Activated CD8-positive, alpha-beta memory T cell treated with anti-CD3 and anti-CD28 coated beads for 1 hour (primary cell): ENCODE measurements around the gene CLSTN2.

ENCODE experiments used
- DNase-seq, 2 donors: peaks; one replicate each; pipeline ENCODE4 v3.0.0-alpha.2; 2020; ENCODE audit warnings: low read depth in 1 of 2; ENCODE audit errors: extremely low read depth in 1 of 2

Gene CLSTN2

GRCh38 chr3:140470211-140470610 lies 535.2 kb downstream of the CLSTN2 start:
- no peak for DNase-seq

GRCh38 chr3:140470962-140471361 lies 536.0 kb downstream of the CLSTN2 start:
- DNase-seq = no peak

DNA sequence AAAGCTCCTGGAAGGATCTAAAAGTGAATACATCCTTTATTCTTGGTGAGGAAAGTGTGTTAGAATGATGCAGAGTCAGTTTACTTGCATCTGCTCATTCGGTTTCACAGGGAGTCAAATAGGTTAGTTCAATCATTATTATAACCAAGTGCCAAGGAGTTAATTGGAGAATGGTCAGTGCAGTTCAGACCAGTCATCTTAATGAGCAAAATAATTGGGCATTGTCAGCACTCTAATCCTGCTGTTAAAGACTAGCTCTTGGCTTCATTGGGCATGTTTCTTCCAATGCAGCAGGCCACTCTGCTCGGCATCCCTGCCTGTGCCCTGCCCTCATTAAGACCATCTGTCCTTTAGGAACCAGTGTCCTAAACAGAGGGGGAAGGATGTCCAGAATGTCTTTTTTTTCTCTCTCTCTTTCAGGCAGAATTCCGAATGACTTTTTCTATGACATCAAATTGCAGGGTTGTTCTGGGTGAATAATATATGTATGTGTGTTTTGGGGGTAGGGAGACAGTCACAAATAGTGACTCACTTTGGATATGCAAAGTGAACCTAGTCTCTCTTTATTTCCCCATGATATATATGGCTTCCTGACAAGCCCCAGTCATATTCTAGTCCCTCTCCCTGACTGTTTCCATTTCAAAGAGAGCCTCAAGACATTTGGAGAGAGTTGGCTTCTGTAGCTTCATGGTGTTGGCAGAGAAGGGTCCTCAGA lies 537.5 kb downstream of the CLSTN2 start:
- DNase-seq = no peak

- no peak for DNase-seq
Measured at GRCh38 chr3:140487566-140487965, 552.6 kb downstream of the CLSTN2 start.

- DNase-seq = no peak
Measured at GRCh38 chr3:140493271-140493670, 558.3 kb downstream of the CLSTN2 start.

DNA sequence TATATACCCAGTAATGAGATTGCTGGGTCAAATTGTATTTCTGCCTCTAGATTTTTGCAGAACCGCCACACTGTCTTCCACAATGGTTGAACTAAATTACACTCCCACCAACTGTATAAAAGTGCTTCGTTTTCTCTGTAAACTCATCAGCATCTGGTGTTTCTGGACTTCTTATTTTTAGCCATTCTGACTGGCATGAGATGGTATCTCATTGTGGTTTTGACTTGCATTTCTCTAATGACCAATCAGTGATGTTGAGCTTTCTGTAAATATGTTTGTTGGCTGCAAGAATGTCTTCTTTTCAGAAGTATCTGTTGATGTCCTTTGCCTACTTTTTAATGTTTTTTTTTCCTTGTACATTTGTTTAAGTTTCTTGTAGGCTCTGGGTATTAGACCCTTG lies 560.0 kb downstream of the CLSTN2 start:
- no peak for DNase-seq

- no peak for DNase-seq
Measured at GRCh38 chr3:140497331-140497730, 562.3 kb downstream of the CLSTN2 start.

GRCh38 chr3:140499114-140499757 lies 564.3 kb downstream of the CLSTN2 start:
- DNase-seq = no peak

DNA sequence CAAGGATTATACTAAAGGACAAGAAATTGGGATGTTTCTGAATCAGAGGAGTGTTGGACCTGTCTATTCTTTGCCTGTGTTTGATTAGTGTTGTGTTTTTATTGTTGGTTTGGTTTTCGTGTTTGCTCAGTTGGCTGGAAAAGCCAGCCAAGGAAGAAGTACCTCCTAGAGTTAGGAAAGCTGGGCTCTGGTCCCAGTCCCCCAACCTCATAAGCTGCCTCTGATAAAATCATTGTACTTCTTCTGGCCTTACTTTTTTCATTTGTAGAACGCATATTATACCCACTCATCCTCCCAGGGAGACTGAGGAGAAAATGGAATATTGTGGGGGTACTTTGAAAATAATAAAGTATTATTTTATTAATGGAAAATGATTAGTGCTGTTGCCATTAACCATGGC lies 565.5 kb downstream of the CLSTN2 start:
- no peak for DNase-seq

GRCh38 chr3:140501061-140501769 lies 566.2 kb downstream of the CLSTN2 start:
- DNase-seq = no peak

DNA sequence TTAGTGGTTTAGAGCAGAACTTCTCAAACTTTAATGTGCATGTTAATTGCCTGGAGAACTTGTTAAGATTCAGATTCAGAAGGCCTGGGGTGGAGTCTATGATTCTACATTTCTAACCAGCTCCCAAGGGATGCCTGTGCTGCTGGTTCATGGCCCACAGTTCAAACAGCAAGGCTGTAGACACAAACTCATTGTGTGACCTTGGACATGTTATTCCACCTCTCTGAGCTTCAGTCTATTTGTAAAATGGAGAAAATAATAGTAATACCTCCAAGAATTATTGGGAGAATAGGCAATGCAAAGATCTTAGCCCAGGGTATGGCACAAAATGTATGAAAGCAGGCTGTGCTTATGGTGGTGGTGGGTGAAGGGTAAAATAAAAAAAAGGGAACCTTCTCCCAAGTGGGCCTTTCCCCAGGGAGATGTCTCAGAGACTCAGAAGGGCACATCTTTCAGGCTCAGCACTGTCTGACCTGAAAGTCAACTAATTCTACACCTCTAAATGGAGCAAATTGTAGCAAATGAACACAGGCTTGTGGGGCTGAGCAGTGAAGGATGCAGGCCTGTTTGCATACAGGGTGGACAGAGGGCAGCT lies 566.9 kb downstream of the CLSTN2 start:
- no peak for DNase-seq

DNA sequence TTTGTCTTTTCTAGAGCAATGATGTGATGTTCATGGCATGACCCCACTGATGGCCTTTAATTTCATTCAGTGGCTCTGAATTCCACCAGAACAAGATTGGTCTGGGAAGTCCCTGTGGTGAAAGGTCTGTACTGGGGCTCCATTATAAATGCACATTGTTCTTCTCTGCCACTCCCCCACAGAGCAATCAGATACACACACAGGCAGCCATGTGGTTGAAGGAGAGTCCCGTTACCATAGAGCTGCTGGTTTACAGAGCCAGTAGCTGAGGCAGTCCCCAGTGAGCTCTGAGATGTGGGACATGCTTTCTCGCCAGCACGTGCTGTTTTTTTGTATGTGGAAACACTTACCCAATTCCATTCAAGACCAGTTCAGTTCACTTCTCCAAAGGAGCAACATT lies 570.2 kb downstream of the CLSTN2 start:
- no peak for DNase-seq

GRCh38 chr3:140505876-140506275 lies 570.9 kb downstream of the CLSTN2 start:
- no peak for DNase-seq

GRCh38 chr3:140508550-140508949 lies 573.6 kb downstream of the CLSTN2 start:
- DNase-seq = no peak

DNA sequence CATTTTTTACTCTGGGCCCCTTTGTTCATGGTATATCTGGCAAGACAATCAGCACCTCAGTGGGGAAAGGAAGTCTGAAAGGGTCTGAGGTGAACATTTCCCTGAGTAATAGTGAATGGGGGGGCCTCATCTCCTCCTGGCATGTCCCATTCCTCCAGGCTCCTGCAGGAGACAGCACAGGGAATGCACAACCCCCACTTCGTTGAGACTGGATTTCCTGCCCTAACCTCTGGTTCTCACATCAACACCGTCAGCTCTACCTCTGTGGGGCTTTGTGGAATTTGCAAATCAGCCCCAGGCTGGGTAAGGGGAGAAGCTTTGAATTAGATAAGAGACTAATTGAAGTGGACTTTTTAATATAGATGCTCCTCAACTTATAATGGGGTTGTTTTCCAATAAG lies 574.5 kb downstream of the CLSTN2 start:
- DNase-seq = no peak

DNA sequence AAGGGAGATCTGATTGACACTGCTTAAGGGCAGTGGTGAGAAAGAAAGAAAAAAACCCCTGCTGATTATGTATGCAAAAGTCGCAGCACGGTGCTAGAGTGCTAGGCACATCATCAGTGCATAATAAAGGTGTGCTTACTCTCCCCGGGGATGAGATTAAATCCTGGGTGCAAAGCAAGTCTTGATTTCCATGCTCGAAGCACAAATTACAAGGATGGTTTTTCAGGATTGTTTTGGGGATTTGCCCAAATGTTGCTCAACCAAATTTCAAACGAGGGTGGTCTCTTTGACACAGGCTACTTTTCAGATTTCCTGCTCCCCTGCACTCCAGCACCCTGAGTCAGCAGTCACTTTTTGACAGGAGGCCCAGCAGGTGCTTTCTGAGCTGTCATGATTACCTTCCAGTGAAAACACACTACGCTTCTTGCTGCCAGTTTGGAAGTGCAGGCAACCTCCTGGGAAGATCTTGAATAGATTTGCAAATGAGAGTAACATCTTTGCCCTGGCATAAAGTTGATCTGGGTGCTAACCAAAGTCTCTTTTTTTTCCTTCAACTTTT lies 575.4 kb downstream of the CLSTN2 start:
- DNase-seq = no peak

DNA sequence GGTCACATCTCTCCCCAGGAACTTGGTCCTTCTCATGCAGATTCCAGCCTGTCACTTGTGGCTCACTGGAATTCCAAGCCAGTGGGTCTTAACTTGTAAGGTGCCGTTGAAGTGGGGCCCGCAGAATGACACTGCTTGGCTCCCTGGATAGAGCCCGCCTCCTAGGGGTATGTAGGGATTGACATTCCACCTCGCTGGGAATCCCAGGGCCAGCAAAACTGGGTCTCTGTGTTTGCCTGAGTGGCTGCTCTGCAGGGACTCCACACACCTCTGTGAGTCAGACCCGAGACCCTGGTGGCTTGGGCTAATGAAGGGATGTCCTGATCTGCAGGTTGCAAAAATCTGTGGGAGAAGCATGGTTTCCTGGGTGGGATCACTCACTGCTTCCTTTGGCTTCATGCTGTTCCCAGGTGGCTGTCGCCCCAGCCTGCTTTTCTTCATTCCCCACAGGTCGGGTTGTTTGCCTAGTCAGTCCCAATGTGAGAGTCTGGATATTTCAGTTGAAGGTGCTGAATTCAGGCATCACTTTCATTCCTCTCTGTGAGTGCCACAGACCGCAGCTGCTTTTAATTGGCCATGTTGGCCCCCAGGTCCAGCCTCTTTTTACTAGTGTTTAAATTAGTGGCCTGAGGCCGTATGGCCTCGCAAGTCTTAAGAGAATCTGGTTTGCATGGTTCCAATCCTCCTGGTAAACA lies 586.9 kb downstream of the CLSTN2 start:
- no peak for DNase-seq

- DNase-seq = no peak
Measured at GRCh38 chr3:140522653-140523380, 587.8 kb downstream of the CLSTN2 start.

GRCh38 chr3:140523600-140523999 lies 588.6 kb downstream of the CLSTN2 start:
- no peak for DNase-seq

GRCh38 chr3:140527156-140527555 lies 592.2 kb downstream of the CLSTN2 start:
- DNase-seq = no peak
